Left lobe of liver (tissue), 2 donors: ENCODE measurements around the gene CT45A7. TPM values are rescaled to one million over a fixed set of nuclear protein-coding genes. Genes with fewer than 3 reads are reported as not detected.
"Not testable (repeated sequence)": the region's sequence is repeated elsewhere in the genome, so short reads cannot be mapped to it uniquely, and the experiment has no call there.

ENCODE experiments used
- ATAC-seq: fragments of 200-7000 bp; cut with Tn5 transposase; one replicate; pipeline ENCODE4 v1.9.1; 2020; ENCODE audit warnings: mild to moderate bottlenecking, moderate library complexity
- DNase-seq: peaks from one replicate; pipeline ENCODE4 v3.0.0-alpha.2; 2020; ENCODE audit warnings: low spot score
- total RNA-seq: library from RNA; stranded (reverse); gene quantifications from one replicate; pipeline ENCODE4 v1.2.1, GENCODE V29; 2021
- donor health status: DM: no; HTN: no; CAD: no; lungs with moderate emphysema.
- donor health status: DM: no; HTN: yes; CAD: no.

CT45A7 gene, protein sequence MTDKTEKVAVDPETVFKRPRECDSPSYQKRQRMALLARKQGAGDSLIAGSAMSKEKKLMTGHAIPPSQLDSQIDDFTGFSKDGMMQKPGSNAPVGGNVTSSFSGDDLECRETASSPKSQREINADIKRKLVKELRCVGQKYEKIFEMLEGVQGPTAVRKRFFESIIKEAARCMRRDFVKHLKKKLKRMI
- not detected for total RNA-seq

GRCh38 chrX:135837180-135837579, at the start of gene CT45A7:
CT45A7 (minus strand) TSS chrX:135837280; CDS start chrX:135833533, 3,747 bp downstream.
- DNase-seq, ATAC-seq: not testable (repeated sequence)

GRCh38 chrX:135882741-135883140, 45.7 kb upstream of the CT45A7 start:
- not testable (repeated sequence) for DNase-seq, ATAC-seq

DNA sequence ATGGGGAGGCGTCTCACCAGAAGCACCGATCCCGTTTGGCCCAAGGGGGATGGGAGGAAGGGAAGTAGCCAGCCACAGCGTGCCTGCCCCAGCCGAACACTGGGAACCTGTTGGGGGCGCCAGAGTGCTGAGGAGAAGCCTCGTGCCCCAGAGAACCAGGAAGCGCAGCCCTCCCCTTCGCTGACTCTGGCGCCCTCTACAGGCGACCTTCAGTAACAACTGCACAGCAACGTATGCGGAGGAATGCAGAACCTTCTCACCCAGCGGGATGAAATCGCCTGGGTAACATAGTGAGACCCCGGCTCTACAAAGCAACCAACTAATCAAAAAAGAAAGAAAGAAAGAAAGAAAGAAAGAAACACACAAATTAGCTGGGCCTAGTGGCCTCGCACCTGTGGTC, 34.6 kb upstream of the CT45A7 start, which contains the start of gene CT45A9:
TSS of gene CT45A9 (minus strand) at position 101 of the 400 bp plus-strand sequence. CDS start 3,751 bp downstream, outside the sequence.
- not testable (repeated sequence) for ATAC-seq, DNase-seq

- ATAC-seq, DNase-seq: not testable (repeated sequence)
These were observed 17.4 kb upstream of the CT45A7 start, which contains the start of gene CT45A8 for GRCh38 chrX:135854438-135854837. CT45A8 (minus strand) TSS chrX:135854538; CDS start chrX:135850783, 3,755 bp downstream.

DNA sequence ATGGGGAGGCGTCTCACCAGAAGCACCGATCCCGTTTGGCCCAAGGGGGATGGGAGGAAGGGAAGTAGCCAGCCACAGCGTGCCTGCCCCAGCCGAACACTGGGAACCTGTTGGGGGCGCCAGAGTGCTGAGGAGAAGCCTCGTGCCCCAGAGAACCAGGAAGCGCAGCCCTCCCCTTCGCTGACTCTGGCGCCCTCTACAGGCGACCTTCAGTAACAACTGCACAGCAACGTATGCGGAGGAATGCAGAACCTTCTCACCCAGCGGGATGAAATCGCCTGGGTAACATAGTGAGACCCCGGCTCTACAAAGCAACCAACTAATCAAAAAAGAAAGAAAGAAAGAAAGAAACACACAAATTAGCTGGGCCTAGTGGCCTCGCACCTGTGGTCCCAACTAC, 17.2 kb downstream of the CT45A7 start, which contains the start of gene CT45A2:
TSS of gene CT45A2 (minus strand) at position 101 of the 400 bp plus-strand sequence. CDS start 3,747 bp downstream, outside the sequence.
- not testable (repeated sequence) for ATAC-seq

DNA sequence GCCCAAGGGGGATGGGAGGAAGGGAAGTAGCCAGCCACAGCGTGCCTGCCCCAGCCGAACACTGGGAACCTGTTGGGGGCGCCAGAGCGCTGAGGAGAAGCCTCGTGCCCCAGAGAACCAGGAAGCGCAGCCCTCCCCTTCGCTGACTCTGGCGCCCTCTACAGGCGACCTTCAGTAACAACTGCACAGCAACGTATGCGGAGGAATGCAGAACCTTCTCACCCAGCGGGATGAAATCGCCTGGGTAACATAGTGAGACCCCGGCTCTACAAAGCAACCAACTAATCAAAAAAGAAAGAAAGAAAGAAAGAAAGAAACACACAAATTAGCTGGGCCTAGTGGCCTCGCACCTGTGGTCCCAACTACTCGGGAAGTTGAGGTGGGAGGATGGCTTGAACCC, 34.4 kb downstream of the CT45A7 start, which contains the start of gene CT45A6:
TSS of gene CT45A6 (minus strand) at position 101 of the 400 bp plus-strand sequence. CDS start 3,794 bp downstream, outside the sequence.
- ATAC-seq: not testable (repeated sequence)

More for the DNA sequence above, 17.2 kb downstream of the CT45A7 start, which contains the start of gene CT45A2:
- DNase-seq: not testable (repeated sequence)

GRCh38 chrX:135785403-135785802, 51.7 kb downstream of the CT45A7 start, which contains the start of gene CT45A5:
CT45A5 (minus strand) TSS chrX:135785503; CDS start chrX:135781729, 3,774 bp downstream.
- DNase-seq, ATAC-seq: not testable (repeated sequence)

More for the DNA sequence above, 34.4 kb downstream of the CT45A7 start, which contains the start of gene CT45A6:
- not testable (repeated sequence) for DNase-seq

Other genes starting within 250 kb of the CT45A7 start
- gene CT45A1, start 123.6 kb downstream of the CT45A7 start, total RNA-seq: not detected
- not detected for gene CT45A3, start 69.1 kb downstream of the CT45A7 start, total RNA-seq
- not detected for gene CT45A5, start 51.8 kb downstream of the CT45A7 start, total RNA-seq
- gene CT45A6, start 34.5 kb downstream of the CT45A7 start, total RNA-seq: not detected
- gene CT45A2, start 17.3 kb downstream of the CT45A7 start, total RNA-seq: not detected
- not detected for gene CT45A8, start 17.3 kb upstream of the CT45A7 start, total RNA-seq
- gene CT45A9, start 34.5 kb upstream of the CT45A7 start, total RNA-seq: not detected
- 0.45 TPM for gene CT45A10, start 56.2 kb upstream of the CT45A7 start, total RNA-seq
- gene SAGE1, start 56.4 kb upstream of the CT45A7 start, total RNA-seq: not detected
- 4.7 TPM for gene MMGT1, start 136.7 kb upstream of the CT45A7 start, total RNA-seq
- 3.2 TPM for gene SLC9A6, start 148.2 kb upstream of the CT45A7 start, total RNA-seq